ENCODE results near the gene PCP4L1.

DNA sequence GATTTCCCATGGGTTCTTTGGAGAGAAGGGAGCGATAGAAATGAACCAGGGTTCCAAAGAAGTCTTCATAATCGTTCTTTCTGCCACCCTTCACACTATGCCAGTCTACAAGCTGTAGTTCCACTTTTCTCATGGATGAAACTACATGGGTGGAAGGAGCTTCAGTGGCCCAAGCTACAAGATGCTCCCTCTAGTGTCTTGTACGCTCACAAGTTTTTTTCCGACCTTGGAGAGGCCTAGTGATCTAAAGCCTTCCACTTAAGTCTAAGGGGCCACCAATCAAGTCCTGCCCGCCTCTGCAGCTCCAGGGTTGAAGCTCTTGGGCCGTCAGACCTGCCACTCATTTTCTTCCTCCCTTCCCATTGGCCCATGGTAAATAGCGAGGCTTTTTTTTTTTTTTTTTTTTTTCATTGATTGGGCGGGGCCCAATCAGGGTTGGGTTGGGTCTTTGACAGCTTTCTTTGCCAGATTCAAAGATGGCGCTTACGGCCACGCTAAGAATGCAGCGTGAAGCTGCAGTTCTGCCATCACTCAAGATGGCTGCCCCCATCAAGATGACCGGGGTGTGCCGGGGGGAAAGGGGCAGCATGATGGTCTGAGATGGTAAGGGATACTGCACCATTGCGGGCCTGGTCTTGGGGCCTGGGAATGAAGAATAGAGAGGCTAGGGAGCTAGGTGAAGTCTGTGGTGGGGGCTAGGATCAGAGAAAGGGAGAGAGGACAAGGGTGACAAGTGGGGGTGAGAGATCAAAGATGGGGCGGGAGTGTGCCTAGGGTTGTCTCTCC lies 32.8 kb upstream of the PCP4L1 start, which contains the start of gene TOMM40L:
- TF ChIP-seq, protein P1, sequence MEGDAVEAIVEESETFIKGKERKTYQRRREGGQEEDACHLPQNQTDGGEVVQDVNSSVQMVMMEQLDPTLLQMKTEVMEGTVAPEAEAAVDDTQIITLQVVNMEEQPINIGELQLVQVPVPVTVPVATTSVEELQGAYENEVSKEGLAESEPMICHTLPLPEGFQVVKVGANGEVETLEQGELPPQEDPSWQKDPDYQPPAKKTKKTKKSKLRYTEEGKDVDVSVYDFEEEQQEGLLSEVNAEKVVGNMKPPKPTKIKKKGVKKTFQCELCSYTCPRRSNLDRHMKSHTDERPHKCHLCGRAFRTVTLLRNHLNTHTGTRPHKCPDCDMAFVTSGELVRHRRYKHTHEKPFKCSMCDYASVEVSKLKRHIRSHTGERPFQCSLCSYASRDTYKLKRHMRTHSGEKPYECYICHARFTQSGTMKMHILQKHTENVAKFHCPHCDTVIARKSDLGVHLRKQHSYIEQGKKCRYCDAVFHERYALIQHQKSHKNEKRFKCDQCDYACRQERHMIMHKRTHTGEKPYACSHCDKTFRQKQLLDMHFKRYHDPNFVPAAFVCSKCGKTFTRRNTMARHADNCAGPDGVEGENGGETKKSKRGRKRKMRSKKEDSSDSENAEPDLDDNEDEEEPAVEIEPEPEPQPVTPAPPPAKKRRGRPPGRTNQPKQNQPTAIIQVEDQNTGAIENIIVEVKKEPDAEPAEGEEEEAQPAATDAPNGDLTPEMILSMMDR (conservative IDR thresholded peaks at IDR 0.05 in 1 of 2, IDR thresholded peaks at IDR 0.05 in 1 of 2; ENCODE audit: low read depth in 1 of 2, low read length in 2 of 2): peak; percentile 65 to 77
- no peak for TF ChIP-seq EZH2 (IDR thresholded peaks at IDR 0.05; ENCODE audit: low read length, missing control alignments)
